Left kidney (tissue), 2 donors: ENCODE measurements around the gene UMODL1. TPM values are rescaled to one million over a fixed set of nuclear protein-coding genes. Genes with fewer than 3 reads are reported as not detected.
"Not testable (repeated sequence)": the region's sequence is repeated elsewhere in the genome, so short reads cannot be mapped to it uniquely, and the experiment has no call there.

ENCODE experiments used
- DNase-seq: peaks from one replicate; pipeline ENCODE4 v3.0.0-alpha.2; 2013
- polyA plus RNA-seq: library from polyadenylated mRNA; unstranded; fragments of 120-200 nt; gene quantifications from one replicate; pipeline ENCODE4 v1.2.1, GENCODE V29; 2013; ENCODE audit not compliant: insufficient read length

UMODL1 gene
- polyA plus RNA-seq, 1 donor: 0.22 TPM

GRCh38 chr21:42061195-42061985 is 9.7 kb upstream of the UMODL1 start:
- DNase-seq: no peak

- no peak for DNase-seq
Observed at GRCh38 chr21:42061986-42062235, 9.2 kb upstream of the UMODL1 start.

DNA sequence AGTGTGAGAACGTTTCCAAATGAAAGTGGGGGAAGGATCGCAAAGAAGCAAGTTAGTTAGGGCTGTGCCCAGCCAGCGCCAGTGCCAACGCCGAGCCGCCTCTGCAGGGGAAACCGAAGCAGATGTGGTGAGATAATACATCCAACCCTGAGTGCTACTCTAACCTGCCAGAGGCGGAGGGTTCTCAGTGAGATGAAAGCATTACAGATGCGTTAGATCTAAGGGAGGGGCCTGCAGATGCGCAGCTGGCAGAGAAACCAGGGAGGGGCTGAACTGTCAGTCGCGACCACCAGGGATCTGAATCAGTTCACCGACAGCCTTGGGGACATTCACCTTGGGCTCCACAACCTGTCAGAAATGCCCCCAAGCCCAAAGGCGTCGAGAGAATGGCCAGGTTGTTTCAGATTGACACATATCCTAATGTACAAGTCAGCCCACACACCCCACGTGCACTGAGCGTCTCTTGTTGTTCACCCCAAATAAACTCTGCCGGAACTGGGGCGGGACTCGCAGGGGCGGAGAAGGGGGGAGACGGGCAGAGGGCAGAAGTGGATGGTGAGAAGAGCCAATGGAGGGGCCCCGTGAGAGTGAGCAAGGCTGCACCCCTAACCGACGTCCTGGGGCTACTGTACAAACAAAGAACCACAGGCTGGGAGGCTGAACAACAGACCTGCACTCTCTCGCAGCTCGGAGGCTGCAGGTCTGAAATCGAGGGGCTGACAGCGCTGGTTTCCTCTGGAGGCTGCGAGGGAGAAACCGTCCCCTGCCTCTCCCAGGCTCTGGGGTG is 8.7 kb upstream of the UMODL1 start:
- DNase-seq: no peak

GRCh38 chr21:42063191-42063570 is 7.9 kb upstream of the UMODL1 start:
- DNase-seq: no peak

DNA sequence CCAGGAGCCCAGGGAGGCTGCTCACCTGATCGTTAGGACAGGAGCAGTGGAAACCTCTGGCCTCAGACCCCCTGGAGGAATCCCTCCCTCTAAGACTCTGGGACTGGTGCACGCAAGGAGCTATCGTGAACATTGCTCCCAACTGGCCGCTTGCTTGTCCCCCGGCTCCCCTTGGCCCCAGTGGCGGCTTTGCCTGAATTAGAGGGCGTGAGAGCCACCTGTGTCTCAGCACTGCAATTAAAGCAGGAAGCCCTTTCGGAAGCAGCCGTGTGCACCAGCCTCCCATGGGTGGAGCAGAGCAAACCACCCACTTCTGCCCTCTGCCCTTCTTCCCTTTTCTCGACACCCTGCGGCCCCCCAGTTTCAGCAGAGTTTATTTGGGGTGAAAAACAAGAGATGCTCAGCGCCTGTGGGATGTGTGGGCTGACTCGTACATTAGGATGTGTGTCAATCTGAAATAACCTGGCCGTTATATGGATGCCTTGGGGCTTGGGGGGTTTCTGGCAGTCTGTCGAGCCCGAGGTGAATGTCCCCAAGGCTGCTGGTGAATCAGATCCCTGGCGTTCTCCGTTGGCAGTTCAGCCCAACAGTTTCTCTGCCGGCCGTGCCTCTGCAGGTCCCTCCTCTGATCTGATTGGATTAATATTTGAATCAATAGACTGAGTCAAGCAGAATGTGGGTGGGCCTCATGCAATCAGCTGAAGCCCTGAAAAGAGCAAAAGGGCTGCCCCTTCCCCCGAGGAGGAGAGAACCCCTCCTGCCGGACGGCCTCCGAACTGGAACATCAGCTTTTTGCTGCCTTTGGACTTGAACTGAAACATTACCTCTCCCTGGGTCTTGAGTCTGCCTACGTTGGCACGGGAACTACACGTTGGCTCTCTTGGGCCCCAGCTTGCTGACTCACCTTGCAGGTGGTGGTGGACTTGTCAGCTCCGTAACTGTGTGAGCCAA is 7.3 kb upstream of the UMODL1 start:
- DNase-seq: no peak

- no peak for DNase-seq
Observed at GRCh38 chr21:42066521-42066920, 4.6 kb upstream of the UMODL1 start.

GRCh38 chr21:42067531-42068255 is 3.4 kb upstream of the UMODL1 start:
- DNase-seq: no peak

DNA sequence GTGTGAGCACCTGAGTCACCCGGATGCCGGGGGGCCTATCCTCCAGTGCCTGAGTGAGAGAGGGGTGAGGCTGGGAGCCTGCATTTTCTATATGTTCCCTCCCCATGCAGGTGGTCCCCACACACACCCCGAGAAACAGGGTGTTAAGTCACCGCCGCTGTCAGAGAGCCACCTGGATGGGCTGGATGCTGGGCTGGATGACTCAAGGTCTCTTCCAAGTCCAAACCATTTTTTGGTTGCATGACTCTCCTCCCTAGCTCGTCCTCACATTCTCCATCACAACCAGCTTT is 2.9 kb upstream of the UMODL1 start:
- DNase-seq: no peak

DNA sequence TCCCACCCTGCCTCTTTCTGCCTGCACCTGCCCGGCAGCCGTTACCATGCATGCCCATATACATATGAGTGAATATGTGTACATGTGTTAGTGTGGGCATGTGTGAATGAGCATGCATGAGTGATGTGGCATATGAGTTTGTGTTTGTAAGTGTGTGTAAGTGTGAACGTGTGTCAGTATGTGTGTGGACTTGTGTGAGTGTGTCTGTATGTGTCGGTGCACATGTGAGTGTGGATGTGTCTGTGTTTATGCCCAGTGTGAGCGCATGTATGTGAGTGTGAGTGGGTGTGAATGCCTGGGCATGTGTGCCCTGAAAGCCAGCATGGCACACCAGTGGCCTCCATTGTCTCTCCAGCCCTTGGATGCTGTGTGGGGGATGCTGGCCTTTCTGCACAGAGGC is 2.5 kb upstream of the UMODL1 start:
- DNase-seq: no peak

- DNase-seq: no peak
Observed at GRCh38 chr21:42069327-42069726, 1.8 kb upstream of the UMODL1 start.

GRCh38 chr21:42069843-42070242 is 1.3 kb upstream of the UMODL1 start:
- no peak for DNase-seq

GRCh38 chr21:42073145-42074099 is 2.3 kb downstream of the UMODL1 start:
- no peak for DNase-seq

- DNase-seq: no peak
Observed at GRCh38 chr21:42075686-42076471, 4.8 kb downstream of the UMODL1 start.

- not testable (repeated sequence) for DNase-seq
Observed at GRCh38 chr21:42077685-42078238, 6.6 kb downstream of the UMODL1 start.

- DNase-seq: not testable (repeated sequence)
Observed at GRCh38 chr21:42078247-42079007, 7.3 kb downstream of the UMODL1 start.

GRCh38 chr21:42079008-42079938 is 8.2 kb downstream of the UMODL1 start:
- DNase-seq: no peak

DNA sequence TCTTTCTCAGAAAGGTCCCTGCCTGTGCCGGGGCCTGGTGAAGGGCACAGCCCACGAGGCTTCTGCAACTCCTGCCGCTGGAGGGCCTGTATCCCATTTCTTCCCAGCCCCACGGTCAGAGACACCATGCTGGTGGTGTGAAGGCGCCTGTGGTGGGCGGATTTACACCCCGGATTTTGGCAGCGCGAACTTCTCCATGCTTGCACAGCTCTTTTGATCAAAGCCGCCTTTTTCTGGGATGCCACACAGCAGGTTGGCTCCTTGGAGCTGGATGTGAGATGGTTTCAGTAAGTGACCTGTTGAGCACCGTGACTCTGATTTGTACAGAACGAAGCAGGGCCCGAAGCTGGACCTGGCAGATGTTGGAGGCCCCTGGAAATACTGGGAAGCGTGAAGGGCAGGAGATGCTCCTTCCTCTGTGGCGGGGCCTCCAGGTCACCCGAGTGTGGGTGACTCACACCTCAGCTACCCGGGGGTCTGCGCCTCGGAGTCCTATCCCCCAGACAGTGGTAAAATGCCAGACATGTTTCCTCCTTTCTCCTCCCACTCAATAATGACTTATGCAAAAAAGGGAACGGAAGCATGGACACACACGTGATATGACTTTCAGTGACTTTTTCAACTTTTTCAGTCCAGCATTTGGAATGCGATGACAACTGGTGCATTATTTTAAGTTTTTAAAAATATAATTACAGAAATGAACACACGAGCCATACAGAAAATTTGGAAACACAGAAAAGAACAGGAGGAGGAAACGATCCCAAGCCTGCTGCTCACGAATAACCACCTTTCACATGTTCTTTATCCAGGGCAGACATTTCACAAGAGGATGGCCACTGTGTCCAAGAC is 9.0 kb downstream of the UMODL1 start:
- no peak for DNase-seq
